ENCODE measurements around the gene FARS2.

- TF ChIP-seq CREM (CRISPR knock-in tag; IDR thresholded peaks at IDR 0.05) (no peak), ZNF512 (CRISPR knock-in tag; IDR thresholded peaks at IDR 0.05; ENCODE audit: borderline replicate concordance) (no peak), USF1 (CRISPR knock-in tag; IDR thresholded peaks at IDR 0.05) (no peak), CBFB (CRISPR knock-in tag; IDR thresholded peaks at IDR 0.05; ENCODE audit: low read depth) (no peak)
Measured at GRCh38 chr6:5759571-5759970, 498.3 kb downstream of the FARS2 start.

Measured in WTC11 (cell line).